Measurements from ENCODE around the gene UAP1L1. TPM values are rescaled to one million over a fixed set of nuclear protein-coding genes. Genes with fewer than 3 reads are reported as not detected.

Gene UAP1L1
- total and polyA plus RNA-seq, 2 of the 4 experiments (the other 2 are of a cell fraction), result 2.3 to 9.8 TPM

DNA sequence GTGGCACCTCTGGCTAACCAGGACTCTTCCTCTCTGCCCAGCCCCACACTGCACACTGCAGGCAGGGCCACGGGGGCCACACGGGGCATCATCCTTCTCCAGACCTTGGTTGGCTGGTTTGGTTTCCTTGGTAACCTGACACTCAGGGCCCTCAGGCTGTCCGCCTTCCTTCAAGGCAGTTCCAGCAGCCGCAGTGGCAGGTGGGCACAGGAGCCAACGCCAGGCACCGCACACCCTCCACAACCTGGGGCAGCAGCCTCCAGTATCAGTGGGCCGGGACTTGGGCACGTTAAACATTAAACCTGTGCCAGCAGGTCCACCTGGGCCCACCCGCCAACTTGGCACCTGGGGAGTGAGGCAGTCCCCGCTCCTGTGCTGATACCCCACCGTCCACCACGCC, 33.3 kb upstream of the UAP1L1 start:
- Histone ChIP-seq H3K56ac (ENCODE audit: extremely low read depth, insufficient read depth, low read length) (no peak overlapping the region), H3K27me3 (ENCODE audit: control insufficient read depth, insufficient read depth, low read length) (peaks cover 14% of the 10 kb centered on the region), H2BK5ac (ENCODE audit: low read depth, low read length, poor library complexity, severe bottlenecking) (no peak overlapping the region), H2AFZ (replicated peaks; ENCODE audit: low read length, poor library complexity) (no peak overlapping the region), H3K4me3 (ENCODE audit: insufficient read depth, low read depth, low read length) (no peak overlapping the region), H3K36me3 (ENCODE audit: control insufficient read depth, insufficient read depth, low read length) (peaks cover 13% of the 10 kb centered on the region; the same call in 1 of the 2 replicates), H2BK20ac (ENCODE audit: low read depth, low read length) (no peak overlapping the region), H3K4me1 (ENCODE audit: control insufficient read depth, insufficient read depth, low read length) (peaks cover 11% of the 10 kb centered on the region), H3K9me3 (ENCODE audit: control insufficient read depth, insufficient read depth, low read length) (no peaks in the 10 kb centered on the region), H2BK15ac (ENCODE audit: low read depth, low read length) (no peak overlapping the region), H3K9me1 (ENCODE audit: insufficient read depth, low read length) (no peaks in the 10 kb centered on the region), H3K79me1 (ENCODE audit: low read depth in 1 of 2, low read length in 2 of 2) (peaks cover 5 to 16% of the 10 kb centered on the region in 2 experiments; a peak in 3 of 4 replicates), H3K27ac (ENCODE audit: insufficient read depth, low read length) (no peak overlapping the region), H4K91ac (ENCODE audit: insufficient read depth, low read depth, low read length) (no peak overlapping the region), H3K4me2 (ENCODE audit: low read depth, low read length) (no peak overlapping the region), H4K20me1 (ENCODE audit: insufficient read depth, low read length) (peaks cover 30% of the 10 kb centered on the region), H3K9ac (ENCODE audit: low read depth, low read length) (no peak overlapping the region), H4K5ac (ENCODE audit: low read depth, low read length) (no peak overlapping the region), H3K4ac (ENCODE audit: low read depth, low read length) (no peak overlapping the region), H3K14ac (replicated peaks; ENCODE audit: low read depth, low read length) (no peak overlapping the region), H3K23ac (ENCODE audit: low read depth, low read length) (no peak overlapping the region), H3K18ac (ENCODE audit: low read depth, low read length) (no peak overlapping the region), H4K8ac (ENCODE audit: low read depth in 2 of 2, low read length in 2 of 2) (no peak overlapping the region), H2AK5ac (ENCODE audit: low read depth, low read length) (no peak overlapping the region), H2AK9ac (replicated peaks; ENCODE audit: low read depth, low read length, poor library complexity) (no peak overlapping the region), H2BK120ac (ENCODE audit: low read depth, low read length) (no peak overlapping the region)
- 81% methylated on average over 8 of the region's 12 CpGs; no CpG with 5 or more reads in 1 of the 2 experiments for WGBS, 2 experiments (ENCODE audit: extremely low coverage in 2 of 2, insufficient read length in 1 of 2)
- ChIA-PET POLR2A (ENCODE audit: unreplicated experiment) (no interaction called here), CTCF (no interaction called here)
- in situ Hi-C loops (cut with MboI; ENCODE audit: low sequenced_read_pairs), result no loop called here
- ATAC-seq (ENCODE audit: low read depth) (no peak), DNase-seq (no peak)
- no TSS peak for BruUV-seq (replicated peaks)
- TF ChIP-seq CHD1 (IDR thresholded peaks at IDR 0.05; ENCODE audit: low read depth, low read length) (no peak), SMC3 (IDR thresholded peaks at IDR 0.05; ENCODE audit: low read depth, low read length) (no peak), MXI1 (IDR thresholded peaks at IDR 0.05; ENCODE audit: borderline replicate concordance, low read depth, low read length) (no peak)
- dilution Hi-C loops (cut with HindIII; ENCODE audit: low sequenced_read_pairs, unreplicated experiment), result no loop called here
- intact Hi-C loops (cut with micrococcal nuclease), result no loop called here
